NCI-H82 (cell line): ENCODE measurements around the gene ALDH16A1.

ENCODE experiments used
- DNase-seq: peaks from one replicate; lab custom pipeline; 2025; lab: John Stamatoyannopoulos, UW

ALDH16A1 gene

DNA sequence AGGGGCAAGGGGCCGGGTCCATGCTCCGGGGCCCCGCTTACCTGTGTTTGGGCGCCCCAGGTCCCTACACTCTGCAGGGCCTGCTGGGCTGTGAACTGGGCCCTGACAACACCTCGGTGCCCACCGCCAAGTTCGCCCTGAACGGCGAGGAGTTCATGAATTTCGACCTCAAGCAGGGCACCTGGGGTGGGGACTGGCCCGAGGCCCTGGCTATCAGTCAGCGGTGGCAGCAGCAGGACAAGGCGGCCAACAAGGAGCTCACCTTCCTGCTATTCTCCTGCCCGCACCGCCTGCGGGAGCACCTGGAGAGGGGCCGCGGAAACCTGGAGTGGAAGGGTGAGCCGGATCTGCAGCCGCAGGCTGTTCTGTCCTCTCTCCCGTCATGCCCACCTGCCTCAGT, 61.1 kb downstream of the ALDH16A1 start:
- DNase-seq, result no peak

DNA sequence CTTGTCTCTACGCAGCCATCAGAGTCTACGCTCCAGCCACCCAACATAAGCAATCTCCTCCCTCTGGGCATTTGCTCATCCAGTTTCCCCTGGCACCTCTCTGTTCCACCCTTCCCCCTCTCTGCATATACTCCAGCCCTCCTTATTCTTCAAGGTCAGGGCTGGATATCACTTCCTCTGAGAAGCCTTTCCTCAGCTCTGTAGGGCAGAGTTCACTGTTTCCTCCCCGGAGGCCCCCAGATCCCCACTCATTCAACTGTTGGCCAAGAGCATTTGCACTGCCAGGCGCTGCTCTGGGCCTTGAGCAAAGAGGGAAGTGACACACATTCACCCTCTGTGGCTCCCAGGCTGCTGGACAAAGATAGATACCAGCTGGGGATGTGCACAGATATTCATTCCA, 62.7 kb downstream of the ALDH16A1 start:
- DNase-seq, result no peak

DNA sequence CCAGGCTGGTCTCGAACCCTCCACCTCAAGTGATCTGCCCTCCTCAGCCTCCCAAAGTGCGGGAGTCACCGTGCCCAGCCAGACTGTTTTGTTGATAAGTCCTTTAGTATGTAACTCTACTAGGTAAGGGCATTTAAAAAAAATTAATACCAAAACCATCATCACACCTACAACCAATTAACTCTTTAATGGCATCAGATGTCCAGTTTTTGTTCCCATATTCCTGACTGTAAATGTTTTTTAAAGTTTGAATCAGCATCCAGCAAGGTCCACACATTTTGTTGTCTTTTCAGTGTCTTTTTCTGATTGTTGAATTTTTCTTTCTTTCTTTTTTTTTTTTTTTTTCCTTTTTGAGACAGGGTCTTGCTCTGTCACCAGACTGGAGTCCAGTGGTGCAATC, 65.0 kb downstream of the ALDH16A1 start:
- no peak for DNase-seq
